CD4-positive, CD25-positive, alpha-beta regulatory T cell (primary cell): ENCODE data around the gene MAPK9. TPM values are rescaled to one million over a fixed set of nuclear protein-coding genes. Genes with fewer than 3 reads are reported as not detected.

Experiments
- ATAC-seq, 2 donors: fragments of 150-1000 bp; cut with Tn5 transposase; one replicate each; pipeline ENCODE4 v1.10.0; 2021; ENCODE audit warnings: low read depth in 2 of 2, moderate number of reproducible peaks in 2 of 2, moderate library complexity in 1 of 2
- DNase-seq, 3 donors: peaks; one replicate each; pipeline versions ENCODE4 v3.0.0 to v3.0.0-alpha.2; 2012 to 2022; ENCODE audit warnings: mixed read lengths in 1 of 3
- H3K27ac ChIP-seq: one replicate; pipeline ENCODE4 v1.7.0; 2013; ENCODE audit warnings: mild to moderate bottlenecking, low read length; ENCODE audit not compliant: insufficient read depth, poor library complexity, severe bottlenecking
- H3K27me3 ChIP-seq: one replicate; pipeline ENCODE4 v1.7.0; 2013; ENCODE audit warnings: low read length; ENCODE audit not compliant: control insufficient read depth, insufficient read depth
- H3K36me3 ChIP-seq: one replicate; pipeline ENCODE4 v1.7.0; 2013; ENCODE audit warnings: mild to moderate bottlenecking, low read length, moderate library complexity; ENCODE audit not compliant: control insufficient read depth, insufficient read depth
- H3K4me1 ChIP-seq: 2 replicates; pipeline ENCODE4 v1.7.0; 2013; ENCODE audit warnings: mild to moderate bottlenecking, low read length; ENCODE audit not compliant: insufficient read depth, control insufficient read depth, poor library complexity, severe bottlenecking
- H3K4me3 ChIP-seq: one replicate; pipeline ENCODE4 v1.7.0; 2013; ENCODE audit warnings: low read depth, mild to moderate bottlenecking, low read length, moderate library complexity
- H3K9me3 ChIP-seq, 2 experiments: 1 replicate in 1 of 2; 2 replicates in 1 of 2; pipeline ENCODE4 v1.7.0; 2013; ENCODE audit warnings: low read length in 2 of 2, mild to moderate bottlenecking in 1 of 2, moderate library complexity in 1 of 2; ENCODE audit not compliant: control insufficient read depth in 2 of 2
- H3K27ac Mint-ChIP-seq, 3 donors: one replicate each; pipeline ENCODE4 v1.8.0; 2020 to 2022; ENCODE audit warnings: mild to moderate bottlenecking in 3 of 3, mixed read lengths in 3 of 3, moderate library complexity in 2 of 3
- H3K27me3 Mint-ChIP-seq: one replicate; pipeline ENCODE4 v1.8.0; 2022; ENCODE audit warnings: mild to moderate bottlenecking, mixed read lengths
- H3K36me3 Mint-ChIP-seq: one replicate; pipeline ENCODE4 v1.8.0; 2020; ENCODE audit warnings: mixed read lengths
- H3K4me1 Mint-ChIP-seq, 4 donors: one replicate each; pipeline ENCODE4 v1.8.0; 2020 to 2022; ENCODE audit warnings: mixed read lengths in 4 of 4, mild to moderate bottlenecking in 1 of 4
- H3K4me3 Mint-ChIP-seq, 4 donors: one replicate each; pipeline ENCODE4 v1.8.0; 2020 to 2022; ENCODE audit warnings: mild to moderate bottlenecking in 4 of 4, mixed read lengths in 4 of 4, moderate library complexity in 3 of 4
- H3K9me3 Mint-ChIP-seq, 7 donors: one replicate each; pipeline ENCODE4 v1.8.0; 2020 to 2022; ENCODE audit warnings: mixed read lengths in 7 of 7, mild to moderate bottlenecking in 3 of 7, moderate library complexity in 2 of 7
- polyA plus RNA-seq, 4 donors: library from polyadenylated mRNA; unstranded; fragments of 300-500 nt; fragmentation: Illumina TruSeq; gene quantifications; one replicate each; pipeline ENCODE4 v1.2.3, GENCODE V29; 2021
- total RNA-seq: library from RNA; stranded (reverse); gene quantifications from one replicate; pipeline ENCODE4 v1.2.3, GENCODE V29; 2022

Gene MAPK9
- total and polyA plus RNA-seq, 5 donors from 2014 or later = 18.5 to 35.4 (median 23.1) TPM

DNA sequence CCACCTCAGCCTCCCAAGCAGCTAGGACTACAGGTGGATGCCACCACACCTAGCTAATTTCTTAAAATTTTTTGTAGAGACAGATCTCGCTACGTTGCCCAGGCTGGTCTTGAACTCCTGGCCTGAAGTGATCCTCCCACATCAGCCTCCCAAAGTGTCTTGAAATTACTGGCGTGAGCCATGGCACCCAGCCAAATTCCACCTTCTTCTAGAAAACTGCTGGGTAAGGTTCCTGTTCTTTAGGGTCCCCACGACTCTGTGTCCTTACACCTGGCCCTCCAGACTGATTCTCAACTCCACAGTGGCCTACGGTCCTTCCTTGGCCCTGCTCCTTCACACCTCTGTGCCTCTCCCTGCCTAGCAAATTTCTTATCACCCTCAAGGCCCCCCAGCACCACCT is 1.9 kb downstream of the MAPK9 start:
- peaks cover 14% of the 10 kb centered on the region for H3K36me3 Mint-ChIP-seq
- Histone ChIP-seq H3K4me3 (no peak overlapping the region), H3K9me3 (no peaks in the 10 kb centered on the region), H3K4me1 (peaks cover 29% of the 10 kb centered on the region), H3K36me3 (peaks cover 9% of the 10 kb centered on the region), H3K27ac (no peak overlapping the region), H3K27me3 (no peaks in the 10 kb centered on the region)
- peak overlapping the region; percentile 60 to 99 (median 87) for H3K4me3 Mint-ChIP-seq
- DNase-seq (no peak), ATAC-seq (no peak)
- peak overlapping the region in 2 of 3 donors; percentile 83 to 86 for H3K27ac Mint-ChIP-seq
- no peaks in the 10 kb centered on the region for H3K9me3 Mint-ChIP-seq
- peaks cover 24 to 62% (median 41%) of the 10 kb centered on the region in 4 donors for H3K4me1 Mint-ChIP-seq
- peaks cover 16% of the 10 kb centered on the region for H3K27me3 Mint-ChIP-seq

- no peak overlapping the region for H3K4me3 ChIP-seq
- H3K27me3 ChIP-seq = no peaks in the 10 kb centered on the region
- DNase-seq = no peak
- peaks cover 12% of the 10 kb centered on the region for H3K36me3 ChIP-seq
- peaks cover 30 to 63% (median 43%) of the 10 kb centered on the region in 4 donors for H3K4me1 Mint-ChIP-seq
- peaks cover 19% of the 10 kb centered on the region for H3K36me3 Mint-ChIP-seq
- H3K27me3 Mint-ChIP-seq = peaks cover 16% of the 10 kb centered on the region
- H3K9me3 Mint-ChIP-seq = no peaks in the 10 kb centered on the region
- peak overlapping the region in 3 of 4 donors; percentile 46 to 84 (median 62) for H3K4me3 Mint-ChIP-seq
- no peak for ATAC-seq
- H3K9me3 ChIP-seq = no peaks in the 10 kb centered on the region
- no peak overlapping the region for H3K27ac ChIP-seq
- H3K27ac Mint-ChIP-seq = no peak overlapping the region
- H3K4me1 ChIP-seq = peaks cover 29% of the 10 kb centered on the region
These were observed 2.5 kb downstream of the MAPK9 start for GRCh38 chr5:180289433-180289832.

DNA sequence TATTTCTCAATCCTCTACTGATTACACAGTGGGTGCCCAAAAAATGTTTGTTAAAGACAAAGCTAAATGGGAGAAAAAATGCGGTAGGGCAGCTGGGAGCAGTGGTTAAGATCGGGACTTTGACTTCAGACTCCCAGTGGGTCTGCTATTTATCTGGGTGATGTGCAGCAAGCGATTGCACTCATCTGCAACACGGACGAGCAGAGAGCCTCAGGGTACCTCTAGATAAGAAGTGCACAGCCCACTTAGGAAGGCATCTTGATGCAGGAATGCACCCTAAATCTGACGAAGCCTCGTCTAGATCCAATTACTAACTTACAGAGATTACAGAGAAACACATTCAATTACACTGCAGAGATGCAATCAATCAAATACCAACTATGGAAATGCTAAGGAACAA is 4.0 kb downstream of the MAPK9 start:
- Mint-ChIP-seq H3K9me3 (peaks cover 0 to 2% (median 0%) of the 10 kb centered on the region in 7 donors), H3K36me3 (peaks cover 29% of the 10 kb centered on the region), H3K4me3 (peak overlapping the region in 2 of 4 donors; percentile 49 to 74), H3K4me1 (peaks cover 25 to 48% (median 36%) of the 10 kb centered on the region in 4 donors), H3K27me3 (peaks cover 11% of the 10 kb centered on the region), H3K27ac (peak overlapping the region in 1 of 3 donors; percentile 12)
- H3K4me1 ChIP-seq = peaks cover 18% of the 10 kb centered on the region
- no peak overlapping the region for H3K4me3 ChIP-seq
- H3K27ac ChIP-seq = no peak overlapping the region
- DNase-seq = no peak
- peaks cover 21% of the 10 kb centered on the region for H3K36me3 ChIP-seq
- no peaks in the 10 kb centered on the region for H3K9me3 ChIP-seq
- ATAC-seq = no peak
- H3K27me3 ChIP-seq = no peaks in the 10 kb centered on the region

- peaks cover 20 to 47% (median 36%) of the 10 kb centered on the region in 4 donors for H3K4me1 Mint-ChIP-seq
- ATAC-seq (no peak), DNase-seq (no peak)
- Histone ChIP-seq H3K4me3 (no peak overlapping the region), H3K4me1 (peaks cover 16% of the 10 kb centered on the region), H3K9me3 (no peaks in the 10 kb centered on the region), H3K36me3 (peaks cover 25% of the 10 kb centered on the region), H3K27ac (no peak overlapping the region), H3K27me3 (no peaks in the 10 kb centered on the region)
- H3K27me3 Mint-ChIP-seq = peaks cover 6% of the 10 kb centered on the region
- H3K9me3 Mint-ChIP-seq = peaks cover 0 to 2% (median 0%) of the 10 kb centered on the region in 7 donors
- peak overlapping the region in 1 of 3 donors; percentile 12 for H3K27ac Mint-ChIP-seq
- peaks cover 33% of the 10 kb centered on the region for H3K36me3 Mint-ChIP-seq
- peak overlapping the region in 1 of 4 donors; percentile 74 for H3K4me3 Mint-ChIP-seq
These were observed 4.5 kb downstream of the MAPK9 start for GRCh38 chr5:180287404-180287803.

DNA sequence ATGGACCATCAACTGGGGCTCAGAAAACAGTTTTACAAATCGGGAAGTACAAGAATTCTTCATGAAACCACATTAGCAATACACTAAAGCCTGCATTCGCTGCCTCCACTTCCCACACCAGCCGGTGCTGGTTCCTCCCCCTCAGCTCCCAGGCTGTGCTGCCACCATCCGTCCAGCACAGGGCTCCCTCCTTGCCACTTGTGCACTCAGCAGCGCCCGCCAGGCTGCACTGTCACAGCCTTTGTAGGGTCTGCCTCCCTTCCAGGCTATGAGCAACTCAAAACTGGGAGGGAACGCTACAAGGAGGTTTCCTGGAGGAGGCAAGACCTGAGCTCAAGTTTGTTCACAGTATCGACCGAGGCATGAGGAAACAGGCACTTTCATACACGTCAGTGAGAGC is 7.7 kb downstream of the MAPK9 start:
- H3K4me3 ChIP-seq = no peak overlapping the region
- peaks cover 6 to 38% (median 25%) of the 10 kb centered on the region in 4 donors for H3K4me1 Mint-ChIP-seq
- H3K36me3 Mint-ChIP-seq = peaks cover 60% of the 10 kb centered on the region
- H3K9me3 Mint-ChIP-seq = peaks cover 0 to 7% (median 0%) of the 10 kb centered on the region in 7 donors
- no peaks in the 10 kb centered on the region for H3K4me1 ChIP-seq
- ATAC-seq (no peak), DNase-seq (no peak)
- no peak overlapping the region for H3K27ac ChIP-seq
- H3K27me3 Mint-ChIP-seq = no peaks in the 10 kb centered on the region
- no peaks in the 10 kb centered on the region for H3K27me3 ChIP-seq
- peak overlapping the region in 1 of 4 donors; percentile 51 for H3K4me3 Mint-ChIP-seq
- H3K27ac Mint-ChIP-seq = no peak overlapping the region
- H3K36me3 ChIP-seq = peaks cover 48% of the 10 kb centered on the region
- H3K9me3 ChIP-seq = peaks cover 0 to 5% of the 10 kb centered on the region in 2 experiments

DNA sequence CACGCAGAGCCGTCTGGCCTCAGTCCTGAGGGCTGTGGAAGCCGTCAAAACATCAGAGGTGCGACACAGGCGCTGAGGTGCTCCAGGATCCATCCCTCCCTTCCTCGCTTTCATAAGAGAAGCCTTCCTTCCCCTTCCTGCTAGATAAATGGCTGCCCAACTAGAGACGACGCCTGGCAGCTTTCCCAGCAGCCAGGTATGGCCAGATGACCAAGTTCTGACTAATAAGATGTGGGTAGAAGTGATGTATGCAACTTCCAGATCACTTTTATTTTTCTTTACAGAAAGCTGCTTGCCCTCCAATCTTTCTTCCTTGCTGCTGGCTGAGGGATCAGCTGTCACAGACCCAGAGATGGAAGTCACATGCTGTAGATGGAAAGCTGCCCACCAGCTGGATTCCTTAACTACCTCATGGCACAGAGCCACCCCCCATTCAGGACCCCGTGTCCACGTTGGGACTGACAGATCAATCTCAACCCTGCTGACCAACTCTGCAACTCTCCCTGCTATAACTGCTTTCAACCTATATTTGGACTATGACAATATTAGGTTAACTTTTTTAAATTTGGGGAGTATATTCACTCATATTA is 8.8 kb downstream of the MAPK9 start:
- no peaks in the 10 kb centered on the region for H3K27me3 Mint-ChIP-seq
- H3K4me3 ChIP-seq = no peak overlapping the region

GRCh38 chr5:180282281-180282680 is 9.6 kb downstream of the MAPK9 start:
- Histone ChIP-seq H3K9me3 (peaks cover 3 to 14% of the 10 kb centered on the region in 2 experiments), H3K4me1 (no peaks in the 10 kb centered on the region), H3K36me3 (peaks cover 63% of the 10 kb centered on the region), H3K27me3 (no peaks in the 10 kb centered on the region), H3K27ac (no peak overlapping the region), H3K4me3 (no peak overlapping the region)
- DNase-seq (no peak), ATAC-seq (no peak)
- Mint-ChIP-seq H3K27ac (peak overlapping the region in 1 of 3 donors; percentile 63), H3K4me1 (peaks cover 0 to 27% (median 14%) of the 10 kb centered on the region in 4 donors), H3K36me3 (peaks cover 74% of the 10 kb centered on the region), H3K27me3 (no peaks in the 10 kb centered on the region), H3K9me3 (peaks cover 0 to 17% (median 5%) of the 10 kb centered on the region in 7 donors), H3K4me3 (no peak overlapping the region)

More for the DNA sequence above, 8.8 kb downstream of the MAPK9 start:
- Histone ChIP-seq H3K36me3 (peaks cover 55% of the 10 kb centered on the region), H3K27me3 (no peaks in the 10 kb centered on the region), H3K9me3 (peaks cover under 1 to 6% of the 10 kb centered on the region in 2 experiments), H3K27ac (no peak overlapping the region), H3K4me1 (no peaks in the 10 kb centered on the region)
- Mint-ChIP-seq H3K9me3 (peaks cover 0 to 10% (median 2%) of the 10 kb centered on the region in 7 donors), H3K4me1 (peaks cover 0 to 34% (median 22%) of the 10 kb centered on the region in 4 donors), H3K27ac (no peak overlapping the region), H3K36me3 (peaks cover 66% of the 10 kb centered on the region), H3K4me3 (no peak overlapping the region)
- no peak for ATAC-seq
- DNase-seq = no peak

GRCh38 chr5:180281706-180282105 is 10.2 kb downstream of the MAPK9 start:
- Histone ChIP-seq H3K27ac (no peak overlapping the region), H3K4me1 (no peaks in the 10 kb centered on the region), H3K36me3 (peaks cover 68% of the 10 kb centered on the region), H3K4me3 (no peak overlapping the region), H3K27me3 (no peaks in the 10 kb centered on the region), H3K9me3 (peaks cover 6 to 18% of the 10 kb centered on the region in 2 experiments)
- H3K27ac Mint-ChIP-seq = no peak overlapping the region
- ATAC-seq (no peak), DNase-seq (no peak)
- no peak overlapping the region for H3K4me3 Mint-ChIP-seq
- H3K4me1 Mint-ChIP-seq = peaks cover 0 to 23% (median 12%) of the 10 kb centered on the region in 4 donors
- no peaks in the 10 kb centered on the region for H3K27me3 Mint-ChIP-seq
- peaks cover 75% of the 10 kb centered on the region for H3K36me3 Mint-ChIP-seq
- peaks cover 0 to 21% (median 9%) of the 10 kb centered on the region in 7 donors for H3K9me3 Mint-ChIP-seq
